ENCODE results near the gene ZBTB8OS. TPM values are rescaled to one million over a fixed set of nuclear protein-coding genes. Genes with fewer than 3 reads are reported as not detected.

Gene ZBTB8OS
- total and polyA plus RNA-seq, 3 donors from 2014 or later = 37.2 to 43.4 (median 39.3) TPM

DNA sequence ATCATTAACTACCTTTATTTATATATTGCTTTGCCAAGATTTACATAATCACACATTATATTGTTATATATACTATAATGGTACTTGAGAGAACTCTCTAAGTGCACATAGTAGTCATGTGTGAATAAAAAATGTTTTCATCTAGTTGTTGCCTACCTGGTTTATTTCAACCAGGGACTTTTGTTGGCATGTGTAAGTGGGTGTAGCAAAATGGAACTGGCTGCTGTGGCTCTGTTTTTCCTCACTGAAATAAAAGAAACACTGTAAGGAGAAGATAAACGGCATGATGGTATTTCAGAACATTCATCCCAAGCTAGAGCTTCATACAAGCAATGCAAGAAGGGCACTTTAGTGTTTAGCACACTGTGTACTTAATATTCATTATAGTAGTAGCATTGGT is 15.6 kb upstream of the ZBTB8OS start:
- TF ChIP-seq, protein P1, sequence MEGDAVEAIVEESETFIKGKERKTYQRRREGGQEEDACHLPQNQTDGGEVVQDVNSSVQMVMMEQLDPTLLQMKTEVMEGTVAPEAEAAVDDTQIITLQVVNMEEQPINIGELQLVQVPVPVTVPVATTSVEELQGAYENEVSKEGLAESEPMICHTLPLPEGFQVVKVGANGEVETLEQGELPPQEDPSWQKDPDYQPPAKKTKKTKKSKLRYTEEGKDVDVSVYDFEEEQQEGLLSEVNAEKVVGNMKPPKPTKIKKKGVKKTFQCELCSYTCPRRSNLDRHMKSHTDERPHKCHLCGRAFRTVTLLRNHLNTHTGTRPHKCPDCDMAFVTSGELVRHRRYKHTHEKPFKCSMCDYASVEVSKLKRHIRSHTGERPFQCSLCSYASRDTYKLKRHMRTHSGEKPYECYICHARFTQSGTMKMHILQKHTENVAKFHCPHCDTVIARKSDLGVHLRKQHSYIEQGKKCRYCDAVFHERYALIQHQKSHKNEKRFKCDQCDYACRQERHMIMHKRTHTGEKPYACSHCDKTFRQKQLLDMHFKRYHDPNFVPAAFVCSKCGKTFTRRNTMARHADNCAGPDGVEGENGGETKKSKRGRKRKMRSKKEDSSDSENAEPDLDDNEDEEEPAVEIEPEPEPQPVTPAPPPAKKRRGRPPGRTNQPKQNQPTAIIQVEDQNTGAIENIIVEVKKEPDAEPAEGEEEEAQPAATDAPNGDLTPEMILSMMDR (IDR thresholded peaks at IDR 0.05) = no peak
- TF ChIP-seq POLR2A (IDR thresholded peaks at IDR 0.05) = no peak
- no peak overlapping the region for H3K27ac ChIP-seq
- WGBS, 2 donors = 33 to 46% methylated on average over 1 of the region's 1 CpG
- intact Hi-C loops (cut with DNase I; ENCODE audit: low total_unique reads) = no loop called here
- no peaks in the 10 kb centered on the region for H3K36me3 ChIP-seq (ENCODE audit: low read depth, missing control alignments)
- DNase-seq = no peak
- no peaks in the 10 kb centered on the region for H3K27me3 ChIP-seq
- H3K9me3 ChIP-seq = no peaks in the 10 kb centered on the region
- H3K4me1 ChIP-seq = no peaks in the 10 kb centered on the region
- H3K4me3 ChIP-seq = no peak overlapping the region

GRCh38 chr1:32659581-32659980 is 9.2 kb upstream of the ZBTB8OS start:
- Histone ChIP-seq H3K4me1 (peaks cover 21% of the 10 kb centered on the region), H3K36me3 (ENCODE audit: low read depth, missing control alignments) (no peaks in the 10 kb centered on the region), H3K4me3 (no peak overlapping the region), H3K9me3 (no peaks in the 10 kb centered on the region), H3K27me3 (no peaks in the 10 kb centered on the region), H3K27ac (no peak overlapping the region)
- WGBS, 2 donors = 84 to 89% methylated on average over 1 of the region's 1 CpG
- TF ChIP-seq, protein P1 (IDR thresholded peaks at IDR 0.05) = no peak
- TF ChIP-seq POLR2A (IDR thresholded peaks at IDR 0.05) = no peak
- DNase-seq = no peak
- intact Hi-C loops (cut with DNase I; ENCODE audit: low total_unique reads) = no loop called here

GRCh38 chr1:32652244-32652962 is 2.1 kb upstream of the ZBTB8OS start:
- peaks cover 42% of the 10 kb centered on the region for H3K4me1 ChIP-seq
- TF ChIP-seq POLR2A (IDR thresholded peaks at IDR 0.05) = no peak
- TF ChIP-seq, protein P1 (IDR thresholded peaks at IDR 0.05) = no peak
- no peaks in the 10 kb centered on the region for H3K36me3 ChIP-seq (ENCODE audit: low read depth, missing control alignments)
- no peak for DNase-seq
- no peaks in the 10 kb centered on the region for H3K27me3 ChIP-seq
- 66 to 72% methylated on average over 16 of the region's 16 CpGs for WGBS, 2 donors
- intact Hi-C loops (cut with DNase I; ENCODE audit: low total_unique reads) = no loop called here
- no peaks in the 10 kb centered on the region for H3K9me3 ChIP-seq
- peak overlapping the region in 1 of 2 donors; percentile 81 for H3K4me3 ChIP-seq
- peak overlapping the region; percentile 97 to 100 for H3K27ac ChIP-seq

GRCh38 chr1:32651461-32652073 is 1.2 kb upstream of the ZBTB8OS start:
- Histone ChIP-seq H3K4me3 (peak overlapping the region; percentile 73 to 81), H3K9me3 (no peaks in the 10 kb centered on the region), H3K4me1 (peaks cover 38% of the 10 kb centered on the region), H3K27me3 (no peaks in the 10 kb centered on the region), H3K36me3 (ENCODE audit: low read depth, missing control alignments) (no peaks in the 10 kb centered on the region), H3K27ac (peak overlapping the region; percentile 97 to 100)
- peak; percentile 61 for DNase-seq
- 0 to 1% methylated on average over 23 to 39 of the region's 43 CpGs for whole genome bisulfite sequencing, 2 donors
- no peak for TF ChIP-seq POLR2A (IDR thresholded peaks at IDR 0.05)
- TF ChIP-seq, protein P1 (IDR thresholded peaks at IDR 0.05) = no peak
- intact Hi-C loops (cut with DNase I; ENCODE audit: low total_unique reads) = no loop called here
